SIG-M5 (cell line): ENCODE measurements around the gene FSHR.

ENCODE experiments used
- DNase-seq: peaks from one replicate; lab custom pipeline; 2025; lab: John Stamatoyannopoulos, UW

FSHR gene

GRCh38 chr2:49032126-49032525, 122.2 kb downstream of the FSHR start:
- DNase-seq, result no peak

- DNase-seq, result no peak
Measured at GRCh38 chr2:49029406-49029805, 124.9 kb downstream of the FSHR start.

GRCh38 chr2:49028101-49028500, 126.2 kb downstream of the FSHR start:
- no peak for DNase-seq

GRCh38 chr2:49026706-49027105, 127.6 kb downstream of the FSHR start:
- no peak for DNase-seq

- DNase-seq, result no peak
Measured at GRCh38 chr2:49021271-49021670, 133.0 kb downstream of the FSHR start.

GRCh38 chr2:49005261-49005660, 149.1 kb downstream of the FSHR start:
- no peak for DNase-seq

- DNase-seq, result no peak
Measured at GRCh38 chr2:49004036-49004626, 150.2 kb downstream of the FSHR start.

- no peak for DNase-seq
Measured at GRCh38 chr2:49003201-49003600, 151.1 kb downstream of the FSHR start.

- no peak for DNase-seq
Measured at GRCh38 chr2:49002750-49003149, 151.6 kb downstream of the FSHR start.

- no peak for DNase-seq
Measured at GRCh38 chr2:49000695-49001094, 153.6 kb downstream of the FSHR start.

- DNase-seq, result no peak
Measured at GRCh38 chr2:48998449-48998848, 155.9 kb downstream of the FSHR start.

GRCh38 chr2:48993576-48993975, 160.7 kb downstream of the FSHR start:
- no peak for DNase-seq

- DNase-seq, result no peak
Measured at GRCh38 chr2:48991415-48992131, 162.7 kb downstream of the FSHR start.

- DNase-seq, result no peak
Measured at GRCh38 chr2:48984922-48985321, 169.4 kb downstream of the FSHR start.

- DNase-seq, result no peak
Measured at GRCh38 chr2:48983551-48983950, 170.8 kb downstream of the FSHR start.

GRCh38 chr2:48982887-48983435, 171.4 kb downstream of the FSHR start:
- no peak for DNase-seq

GRCh38 chr2:48980846-48981245, 173.5 kb downstream of the FSHR start:
- DNase-seq, result no peak

- no peak for DNase-seq
Measured at GRCh38 chr2:48979691-48980090, 174.6 kb downstream of the FSHR start.

GRCh38 chr2:48978131-48978530, 176.2 kb downstream of the FSHR start:
- DNase-seq, result no peak

GRCh38 chr2:48971801-48972200, 182.5 kb downstream of the FSHR start:
- DNase-seq, result no peak

- DNase-seq, result no peak
Measured at GRCh38 chr2:48968011-48968410, 186.3 kb downstream of the FSHR start.

- DNase-seq, result no peak
Measured at GRCh38 chr2:48965204-48965603, 189.1 kb downstream of the FSHR start.

GRCh38 chr2:48961009-48961408, 193.3 kb downstream of the FSHR start:
- DNase-seq, result no peak

- DNase-seq, result no peak
Measured at GRCh38 chr2:48954935-48955334, 199.4 kb downstream of the FSHR start.
